SU-DHL-6 (cell line): ENCODE data around the gene GABRB1.

ENCODE experiments used
- H2AFZ ChIP-seq: fragments of 200-600 bp; sonication (generic); 2 replicates; pipeline ENCODE4 v1.6.1; 2014; ENCODE audit warnings: low read depth, mild to moderate bottlenecking, moderate library complexity, mixed read lengths, antibody characterized with exemption, low read length; ENCODE audit not compliant: severe bottlenecking
- H3F3A ChIP-seq: fragments of 200-600 bp; shearing (Covaris generic); 2 replicates; pipeline ENCODE4 v1.6.0; 2016; ENCODE audit warnings: antibody characterized with exemption, mild to moderate bottlenecking; ENCODE audit not compliant: insufficient read depth
- H3K27ac ChIP-seq: fragments of 200-600 bp; sonication (generic); 2 replicates; pipeline ENCODE4 v1.5.1; 2016; ENCODE audit warnings: low read depth, mild to moderate bottlenecking, low read length, moderate library complexity, mixed read lengths
- H3K27me3 ChIP-seq: fragments of 200-600 bp; sonication (generic), shearing (Covaris generic); 2 replicates; pipeline ENCODE4 v1.6.0; 2014; ENCODE audit warnings: mild to moderate bottlenecking, low read length
- H3K36me3 ChIP-seq: fragments of 200-600 bp; sonication (generic); 2 replicates; pipeline ENCODE4 v1.6.1; 2014; ENCODE audit warnings: mild to moderate bottlenecking, low read length, mixed read lengths
- H3K4me2 ChIP-seq: fragments of 300-600, 200-600 bp; shearing (Covaris generic), sonication (generic); 2 replicates; pipeline ENCODE4 v1.6.0; 2014; ENCODE audit warnings: low read length, low read depth, mild to moderate bottlenecking; ENCODE audit not compliant: poor library complexity, severe bottlenecking
- H3K4me3 ChIP-seq: fragments of 200-600 bp; sonication (generic); 2 replicates; pipeline ENCODE4 v1.5.1; 2014; ENCODE audit warnings: antibody characterized with exemption, low read length, mild to moderate bottlenecking, mixed read lengths; ENCODE audit not compliant: insufficient read depth, poor library complexity, severe bottlenecking
- H3K79me2 ChIP-seq: fragments of 200-600 bp; sonication (generic); 2 replicates; pipeline ENCODE4 v1.6.1; 2014; ENCODE audit warnings: mild to moderate bottlenecking, low read length, moderate library complexity; ENCODE audit not compliant: insufficient read depth
- H3K9ac ChIP-seq: fragments of 200-600 bp; sonication (generic); 2 replicates; pipeline ENCODE4 v1.7.0; 2014; ENCODE audit warnings: mild to moderate bottlenecking, low read length
- H3K9me2 ChIP-seq: fragments of 200-600 bp; sonication (generic); replicated peaks from 2 replicates; pipeline ENCODE4 v1.6.1; 2014; ENCODE audit warnings: low read length; ENCODE audit not compliant: insufficient read depth
- H3K9me3 ChIP-seq: fragments of 200-600 bp; sonication (generic); 2 replicates; pipeline ENCODE4 v1.6.1; 2014; ENCODE audit warnings: low read length, mixed read lengths; ENCODE audit not compliant: insufficient read depth
- H4K20me1 ChIP-seq: fragments of 200-600 bp; sonication (generic); 2 replicates; pipeline ENCODE4 v1.6.1; 2014; ENCODE audit warnings: low read depth, mild to moderate bottlenecking, antibody characterized with exemption, low read length, moderate library complexity, mixed read lengths
- CTCF ChIP-seq: fragments of 200-600 bp; sonication (generic); IDR thresholded peaks from one replicate; pipeline ENCODE4 v1.5.1; 2017; ENCODE audit warnings: antibody characterized with exemption, mild to moderate bottlenecking, low read length, moderate library complexity; ENCODE audit not compliant: insufficient read depth, poor library complexity, severe bottlenecking
- EZH2phosphoT487 ChIP-seq: fragments of 200-600 bp; sonication (generic), shearing (Covaris generic); conservative IDR thresholded peaks from 2 replicates; pipeline ENCODE4 v1.6.1; 2018; ENCODE audit warnings: mild to moderate bottlenecking, antibody characterized with exemption, low read length, moderate library complexity, mixed read lengths

The GABRB1 gene

GRCh38 chr4:47334652-47335051, 303.3 kb downstream of the GABRB1 start:
- Histone ChIP-seq H3K79me2 (no peaks in the 10 kb centered on the region), H3K4me2 (no peak overlapping the region), H3K27me3 (no peaks in the 10 kb centered on the region), H4K20me1 (no peaks in the 10 kb centered on the region), H3K27ac (no peak overlapping the region), H3K9me2 (no peaks in the 10 kb centered on the region), H2AFZ (no peak overlapping the region), H3F3A (no peaks in the 10 kb centered on the region), H3K9ac (no peak overlapping the region), H3K36me3 (no peaks in the 10 kb centered on the region), H3K9me3 (no peaks in the 10 kb centered on the region), H3K4me3 (no peak overlapping the region)
- TF ChIP-seq EZH2phosphoT487 (no peak), CTCF (no peak)

- H3K36me3 ChIP-seq = no peaks in the 10 kb centered on the region
- H3F3A ChIP-seq = no peaks in the 10 kb centered on the region
- H3K9me3 ChIP-seq = no peaks in the 10 kb centered on the region
- no peak for TF ChIP-seq EZH2phosphoT487
- no peak for TF ChIP-seq CTCF
- H3K79me2 ChIP-seq = no peaks in the 10 kb centered on the region
- H3K9ac ChIP-seq = no peak overlapping the region
- H3K4me3 ChIP-seq = no peak overlapping the region
- H4K20me1 ChIP-seq = no peaks in the 10 kb centered on the region
- no peak overlapping the region for H3K4me2 ChIP-seq
- H3K27ac ChIP-seq = no peak overlapping the region
- no peaks in the 10 kb centered on the region for H3K9me2 ChIP-seq
- H2AFZ ChIP-seq = no peak overlapping the region
- no peaks in the 10 kb centered on the region for H3K27me3 ChIP-seq
Measured at GRCh38 chr4:47337893-47338292, 306.5 kb downstream of the GABRB1 start.

- no peaks in the 10 kb centered on the region for H3K79me2 ChIP-seq
- H3K27ac ChIP-seq = no peak overlapping the region
- H3K27me3 ChIP-seq = no peaks in the 10 kb centered on the region
- H3F3A ChIP-seq = no peaks in the 10 kb centered on the region
- no peak for TF ChIP-seq CTCF
- no peak for TF ChIP-seq EZH2phosphoT487
- H3K9ac ChIP-seq = no peak overlapping the region
- H3K36me3 ChIP-seq = no peaks in the 10 kb centered on the region
- no peaks in the 10 kb centered on the region for H4K20me1 ChIP-seq
- no peaks in the 10 kb centered on the region for H3K9me3 ChIP-seq
- no peak overlapping the region for H3K4me3 ChIP-seq
- no peaks in the 10 kb centered on the region for H3K9me2 ChIP-seq
- no peak overlapping the region for H3K4me2 ChIP-seq
- no peak overlapping the region for H2AFZ ChIP-seq
Measured at GRCh38 chr4:47340914-47341313, 309.5 kb downstream of the GABRB1 start.

GRCh38 chr4:47342796-47343195, 311.4 kb downstream of the GABRB1 start:
- Histone ChIP-seq H3K9me3 (no peaks in the 10 kb centered on the region), H3F3A (no peaks in the 10 kb centered on the region), H3K4me3 (no peak overlapping the region), H3K79me2 (no peaks in the 10 kb centered on the region), H3K4me2 (no peak overlapping the region), H3K36me3 (no peaks in the 10 kb centered on the region), H3K27ac (no peak overlapping the region), H2AFZ (no peak overlapping the region), H3K9me2 (no peaks in the 10 kb centered on the region), H3K9ac (no peak overlapping the region), H3K27me3 (no peaks in the 10 kb centered on the region), H4K20me1 (no peaks in the 10 kb centered on the region)
- TF ChIP-seq CTCF = no peak
- no peak for TF ChIP-seq EZH2phosphoT487
